ENCODE measurements around the gene NDUFAF2. TPM values are rescaled to one million over a fixed set of nuclear protein-coding genes. Genes with fewer than 3 reads are reported as not detected.

The NDUFAF2 gene
- total and polyA plus RNA-seq, 2 of the 13 experiments (the other 11 are each of a cell fraction or from before 2014, with no cell fraction given), result 34.0 to 78.4 TPM

GRCh38 chr5:60916646-60917045, 28.4 kb upstream of the NDUFAF2 start:
- no peaks in the 10 kb centered on the region for H3K9me3 ChIP-seq (ENCODE audit: low read length)
- ChIA-PET POLR2A (no interaction called here), CTCF (ENCODE audit: low intra/inter-chr PET ratio, low total read pairs) (no interaction called here)
- no peak overlapping the region for H3K27ac ChIP-seq (ENCODE audit: extremely low read length, insufficient read depth, low read length)
- peaks cover 7 to 20% of the 10 kb centered on the region in 2 experiments; a peak in 3 of 5 replicates for H3K36me3 ChIP-seq (replicated peaks in 1 of 2; ENCODE audit: control insufficient read depth in 1 of 2, insufficient read depth in 2 of 2, low read length in 2 of 2)
- no peak for FAIRE-seq
- in situ Hi-C loops (cut with HindIII; ENCODE audit: extremely low pct_ligation_motif_present, low pct_unique_long_range_greater_than_20kb), result no loop called here
- intact Hi-C loops (cut with micrococcal nuclease; ENCODE audit: unreplicated experiment), result no loop called here
- no peaks in the 10 kb centered on the region for H4K20me1 ChIP-seq (ENCODE audit: insufficient read depth, low read length)
- TF ChIP-seq ZSCAN31 (CRISPR knock-in tag; IDR thresholded peaks at IDR 0.05; ENCODE audit: low read depth), result no peak
- no peak for TF ChIP-seq PLRG1 (conservative IDR thresholded peaks at IDR 0.05)
- no peak for TF ChIP-seq MTERF4 (CRISPR knock-in tag; IDR thresholded peaks at IDR 0.05)
- TF ChIP-seq POLR2AphosphoS5 (IDR thresholded peaks at IDR 0.05; ENCODE audit: low read depth, low read length), result no peak
- no peak for TF ChIP-seq RCOR2 (CRISPR knock-in tag; IDR thresholded peaks at IDR 0.05)
- TF ChIP-seq ZNF326 (CRISPR knock-in tag; IDR thresholded peaks at IDR 0.05; ENCODE audit: borderline replicate concordance), result no peak
- TF ChIP-seq ELF1 (CRISPR knock-in tag; IDR thresholded peaks at IDR 0.05), result no peak
- TF ChIP-seq TBP (CRISPR knock-in tag; IDR thresholded peaks at IDR 0.05), result no peak
- no peak for TF ChIP-seq NR3C1 (CRISPR knock-in tag; IDR thresholded peaks at IDR 0.05)
- no peak for TF ChIP-seq CREM (IDR thresholded peaks at IDR 0.05)
- no peak for TF ChIP-seq CREM (CRISPR knock-in tag; IDR thresholded peaks at IDR 0.05)
- no peak overlapping the region for H3K4me3 ChIP-seq (replicated peaks in 1 of 3; ENCODE audit: insufficient read depth in 1 of 3, low read depth in 2 of 3, low read length in 3 of 3)
- ATAC-seq, result no peak
- BruUV-seq (replicated peaks), result no TSS peak
- H3K9ac ChIP-seq (ENCODE audit: insufficient read depth, low read depth, low read length), result no peak overlapping the region
- H3K27me3 ChIP-seq (ENCODE audit: control insufficient read depth in 1 of 2, insufficient read depth in 2 of 2, low read length in 2 of 2), result no peaks in the 10 kb centered on the region
- no peak overlapping the region for H3K4me2 ChIP-seq (ENCODE audit: low read depth, low read length)
- DNase-seq (ENCODE audit: low spot score), result no peak
- no peaks in the 10 kb centered on the region for H3K79me2 ChIP-seq (ENCODE audit: insufficient read depth, low read length)
- no peak overlapping the region for H2AFZ ChIP-seq (ENCODE audit: low read length)
- no peaks in the 10 kb centered on the region for H3K4me1 ChIP-seq (ENCODE audit: insufficient read depth, low read length)

- FAIRE-seq (no peak), DNase-seq (ENCODE audit: low spot score) (no peak), ATAC-seq (no peak)
- Histone ChIP-seq H3K27ac (ENCODE audit: extremely low read length, insufficient read depth, low read length) (no peak overlapping the region), H3K4me1 (ENCODE audit: insufficient read depth, low read length) (no peaks in the 10 kb centered on the region), H3K4me3 (replicated peaks in 1 of 3; ENCODE audit: insufficient read depth in 1 of 3, low read depth in 2 of 3, low read length in 3 of 3) (no peak overlapping the region), H3K9me3 (ENCODE audit: low read length) (no peaks in the 10 kb centered on the region), H3K27me3 (ENCODE audit: control insufficient read depth in 1 of 2, insufficient read depth in 2 of 2, low read length in 2 of 2) (no peaks in the 10 kb centered on the region), H3K4me2 (ENCODE audit: low read depth, low read length) (no peak overlapping the region), H3K79me2 (ENCODE audit: insufficient read depth, low read length) (no peaks in the 10 kb centered on the region), H2AFZ (ENCODE audit: low read length) (no peak overlapping the region), H3K9ac (ENCODE audit: insufficient read depth, low read depth, low read length) (no peak overlapping the region), H3K36me3 (replicated peaks in 1 of 2; ENCODE audit: control insufficient read depth in 1 of 2, insufficient read depth in 2 of 2, low read length in 2 of 2) (peaks cover 7 to 22% of the 10 kb centered on the region in 2 experiments; a peak in 3 of 5 replicates), H4K20me1 (ENCODE audit: insufficient read depth, low read length) (no peaks in the 10 kb centered on the region)
- BruUV-seq (replicated peaks), result no TSS peak
- in situ Hi-C loops (cut with HindIII; ENCODE audit: extremely low pct_ligation_motif_present, low pct_unique_long_range_greater_than_20kb), result no loop called here
- ChIA-PET POLR2A (no interaction called here), CTCF (ENCODE audit: low intra/inter-chr PET ratio, low total read pairs) (no interaction called here)
- intact Hi-C loops (cut with micrococcal nuclease; ENCODE audit: unreplicated experiment), result no loop called here
- WGBS (ENCODE audit: low lambda C conversion rate), result 96% methylated on average over 2 of the region's 2 CpGs
- TF ChIP-seq KDM1A (CRISPR knock-in tag; IDR thresholded peaks at IDR 0.05) (no peak), MBNL3 (CRISPR knock-in tag; conservative IDR thresholded peaks at IDR 0.05) (no peak), TFE3 (CRISPR knock-in tag; IDR thresholded peaks at IDR 0.05) (no peak), PRDM4 (CRISPR knock-in tag; IDR thresholded peaks at IDR 0.05; ENCODE audit: borderline replicate concordance) (no peak), NFIB (CRISPR knock-in tag; IDR thresholded peaks at IDR 0.05; ENCODE audit: borderline replicate concordance) (no peak), MTA3 (CRISPR knock-in tag; IDR thresholded peaks at IDR 0.05) (no peak)
Measured at GRCh38 chr5:60918466-60918865, 26.5 kb upstream of the NDUFAF2 start.
